Cardiac fibroblast (primary cell): Measurements from ENCODE around the gene PLA2G4B.

Experiments
- DNase-seq, 2 donors: peaks; one replicate each; pipeline versions ENCODE4 v3.0.0 to v3.0.0-alpha.2; 2010; ENCODE audit warnings: low read depth in 2 of 2
- H3K4me3 ChIP-seq, 2 donors: replicated peaks in 1 of 2; 1 replicate in 1 of 2; 2 replicates in 1 of 2; pipeline ENCODE4 v1.5.1; 2011; ENCODE audit warnings: low read depth in 2 of 2, low read length in 2 of 2, mild to moderate bottlenecking in 2 of 2, moderate library complexity in 1 of 2
- TF ChIP-seq, protein P1 (sequence below): IDR thresholded peaks from one replicate; pipeline ENCODE4 v1.5.1; 2011; ENCODE audit warnings: low read depth, mild to moderate bottlenecking, low read length, inconsistent platforms

Gene PLA2G4B

DNA sequence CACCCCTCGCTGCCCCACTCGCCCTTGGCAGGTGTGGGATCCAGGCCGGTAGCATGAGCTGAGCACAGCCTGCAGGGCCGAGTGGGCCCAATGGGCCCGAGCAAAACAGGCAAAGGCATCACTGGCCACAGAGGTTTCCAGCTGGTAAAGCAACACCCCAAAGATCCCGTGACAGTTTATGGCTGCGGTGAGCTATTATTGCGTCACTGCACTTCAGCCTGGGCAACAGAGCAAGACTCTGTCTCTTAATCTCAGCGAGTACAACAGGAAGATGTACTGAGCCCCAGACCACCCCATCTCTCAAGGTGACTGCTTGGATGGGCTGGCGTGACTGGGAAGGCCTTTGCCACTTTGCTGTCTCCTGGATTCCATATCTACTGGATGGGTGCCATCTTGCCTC is 6.4 kb upstream of the PLA2G4B start:
- no peak overlapping the region for H3K4me3 ChIP-seq
- TF ChIP-seq, protein P1, sequence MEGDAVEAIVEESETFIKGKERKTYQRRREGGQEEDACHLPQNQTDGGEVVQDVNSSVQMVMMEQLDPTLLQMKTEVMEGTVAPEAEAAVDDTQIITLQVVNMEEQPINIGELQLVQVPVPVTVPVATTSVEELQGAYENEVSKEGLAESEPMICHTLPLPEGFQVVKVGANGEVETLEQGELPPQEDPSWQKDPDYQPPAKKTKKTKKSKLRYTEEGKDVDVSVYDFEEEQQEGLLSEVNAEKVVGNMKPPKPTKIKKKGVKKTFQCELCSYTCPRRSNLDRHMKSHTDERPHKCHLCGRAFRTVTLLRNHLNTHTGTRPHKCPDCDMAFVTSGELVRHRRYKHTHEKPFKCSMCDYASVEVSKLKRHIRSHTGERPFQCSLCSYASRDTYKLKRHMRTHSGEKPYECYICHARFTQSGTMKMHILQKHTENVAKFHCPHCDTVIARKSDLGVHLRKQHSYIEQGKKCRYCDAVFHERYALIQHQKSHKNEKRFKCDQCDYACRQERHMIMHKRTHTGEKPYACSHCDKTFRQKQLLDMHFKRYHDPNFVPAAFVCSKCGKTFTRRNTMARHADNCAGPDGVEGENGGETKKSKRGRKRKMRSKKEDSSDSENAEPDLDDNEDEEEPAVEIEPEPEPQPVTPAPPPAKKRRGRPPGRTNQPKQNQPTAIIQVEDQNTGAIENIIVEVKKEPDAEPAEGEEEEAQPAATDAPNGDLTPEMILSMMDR, result no peak
- DNase-seq, result no peak

DNA sequence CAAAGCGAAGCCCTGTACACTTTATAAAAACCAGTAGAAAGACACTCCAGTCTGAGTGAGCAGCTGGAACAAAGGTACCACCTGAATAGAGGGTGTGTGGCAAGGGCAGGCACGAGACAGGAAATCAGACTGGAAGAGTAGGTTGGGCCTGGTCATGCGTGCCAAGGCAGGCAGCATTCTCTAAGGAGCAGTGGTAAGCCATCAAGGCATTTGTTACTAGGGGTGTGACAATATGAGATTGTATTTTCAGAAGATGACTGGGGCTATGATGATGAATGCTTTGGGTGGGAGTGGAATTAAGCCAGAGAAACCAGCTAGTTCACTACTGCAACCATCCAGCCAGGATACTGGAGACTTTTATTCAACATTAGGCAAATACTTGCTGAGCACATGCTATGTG is 5.8 kb upstream of the PLA2G4B start:
- DNase-seq, result no peak
- H3K4me3 ChIP-seq, result no peak overlapping the region
- TF ChIP-seq, protein P1, result no peak

DNA sequence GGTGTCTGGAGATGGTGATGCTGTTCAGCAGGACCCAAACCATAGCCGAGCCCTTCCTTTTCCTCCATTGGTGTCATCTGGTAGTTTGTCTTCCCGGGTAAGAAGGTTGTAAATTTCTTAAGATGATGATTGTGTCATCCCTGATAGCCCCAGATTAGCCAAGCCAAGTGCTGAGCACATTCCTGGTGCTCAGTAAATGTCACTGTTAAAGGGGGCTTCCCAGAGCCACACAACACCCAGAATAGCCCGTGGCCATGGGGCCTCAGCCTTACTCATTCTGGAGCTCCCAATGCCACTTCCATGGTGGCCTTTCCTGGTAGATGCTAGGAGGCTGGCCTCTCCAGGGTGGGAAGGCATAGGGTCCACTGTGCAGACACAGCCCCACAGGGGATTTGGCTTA is 4.6 kb upstream of the PLA2G4B start:
- no peak overlapping the region for H3K4me3 ChIP-seq
- no peak for DNase-seq
- TF ChIP-seq, protein P1, result no peak

DNA sequence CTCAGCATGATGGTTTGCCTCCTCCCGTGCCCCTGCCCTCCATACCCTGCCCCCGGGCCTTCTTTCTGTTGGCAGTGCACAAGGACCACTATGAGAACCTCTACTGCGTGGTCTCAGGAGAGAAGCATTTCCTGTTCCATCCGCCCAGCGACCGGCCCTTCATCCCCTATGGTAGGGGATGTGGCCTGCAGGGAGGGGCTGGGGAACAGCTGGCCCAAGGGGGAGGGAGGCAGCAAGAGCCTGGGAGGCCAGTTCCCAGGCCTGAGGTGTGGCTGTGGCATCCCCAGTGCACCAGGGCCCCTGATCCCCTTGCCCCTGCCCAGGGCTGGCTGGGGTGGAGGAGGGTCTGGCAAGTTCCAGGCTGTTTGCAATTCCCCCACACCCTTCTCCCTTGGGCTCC is 2.6 kb upstream of the PLA2G4B start:
- TF ChIP-seq, protein P1, result no peak
- H3K4me3 ChIP-seq, result no peak overlapping the region
- no peak for DNase-seq

DNA sequence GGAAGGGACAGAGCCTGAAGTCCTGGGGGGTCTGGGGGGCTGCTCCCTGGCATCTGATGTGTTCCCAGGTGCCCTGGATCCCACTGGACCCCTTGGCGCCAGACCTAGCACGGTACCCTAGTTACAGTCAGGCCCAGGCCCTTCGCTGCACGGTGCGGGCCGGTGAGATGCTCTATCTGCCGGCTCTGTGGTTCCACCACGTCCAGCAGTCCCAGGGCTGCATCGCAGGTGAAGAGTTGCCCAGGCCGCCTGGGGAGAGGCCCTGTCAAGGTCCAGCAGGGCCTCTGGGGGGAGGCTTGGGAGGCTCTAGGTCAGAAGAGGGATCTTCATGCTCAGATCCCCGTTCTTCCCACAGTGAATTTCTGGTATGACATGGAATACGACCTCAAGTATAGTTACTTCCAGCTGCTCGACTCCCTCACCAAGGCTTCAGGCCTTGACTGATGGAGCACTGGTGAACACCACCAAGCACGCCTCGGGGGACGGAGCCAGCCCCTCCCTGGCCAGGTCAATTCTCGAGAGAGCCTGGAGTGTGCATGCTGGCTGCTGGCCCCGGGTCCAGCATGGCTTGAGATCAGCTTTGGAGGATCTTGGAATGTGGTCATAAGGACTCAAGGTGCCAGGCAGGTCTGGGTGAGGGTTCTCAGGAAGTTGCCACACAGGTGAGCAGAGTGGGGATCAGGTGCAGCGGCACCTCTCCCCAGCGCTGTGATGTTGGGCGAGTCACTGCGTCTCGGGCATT is 1.8 kb upstream of the PLA2G4B start:
- TF ChIP-seq, protein P1, result no peak
- DNase-seq, result no peak
- no peak overlapping the region for H3K4me3 ChIP-seq

DNA sequence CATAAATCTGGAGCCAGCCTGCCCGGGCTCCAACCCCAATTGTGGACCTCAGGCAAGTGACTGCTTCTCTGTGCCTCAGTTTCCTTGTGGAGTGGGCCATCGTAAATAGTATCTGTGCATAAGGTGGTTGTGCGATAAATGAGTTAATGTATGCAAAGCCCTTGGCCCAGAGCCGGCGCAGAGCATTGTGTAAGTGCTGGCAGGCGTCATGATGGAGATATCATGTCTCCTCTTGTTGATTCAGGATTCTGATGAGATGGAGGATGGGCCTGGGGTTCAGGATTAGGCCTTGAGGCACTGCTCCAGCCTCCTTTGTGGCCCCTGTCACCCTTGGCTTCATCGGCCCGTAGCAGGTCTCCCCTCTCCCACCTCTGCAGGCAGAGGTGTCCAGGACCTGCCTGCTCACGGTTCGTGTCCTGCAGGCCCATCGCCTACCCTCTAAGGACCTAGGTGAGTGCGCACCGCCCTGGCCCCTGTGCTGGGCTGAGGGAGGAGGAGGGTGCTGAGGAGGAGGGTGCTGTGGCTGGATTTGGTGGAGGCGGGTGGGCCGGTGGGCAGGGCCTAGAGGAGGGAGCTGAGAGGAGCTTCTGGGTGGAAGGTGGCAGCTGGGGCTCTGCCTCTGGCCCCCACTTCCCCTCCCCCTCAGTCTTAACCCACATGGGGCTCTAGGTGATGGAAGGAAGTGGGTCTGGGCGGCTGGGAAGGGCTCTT is 1.3 kb downstream of the PLA2G4B start:
- no peak overlapping the region for H3K4me3 ChIP-seq

More for the DNA sequence above, 1.3 kb downstream of the PLA2G4B start:
- TF ChIP-seq, protein P1, result no peak
- DNase-seq, result no peak
